Measurements from ENCODE around the gene YIF1B.
A peak's percentile ranks its signal among the peaks of the same experiment; 100 is the strongest.

Gene YIF1B

DNA sequence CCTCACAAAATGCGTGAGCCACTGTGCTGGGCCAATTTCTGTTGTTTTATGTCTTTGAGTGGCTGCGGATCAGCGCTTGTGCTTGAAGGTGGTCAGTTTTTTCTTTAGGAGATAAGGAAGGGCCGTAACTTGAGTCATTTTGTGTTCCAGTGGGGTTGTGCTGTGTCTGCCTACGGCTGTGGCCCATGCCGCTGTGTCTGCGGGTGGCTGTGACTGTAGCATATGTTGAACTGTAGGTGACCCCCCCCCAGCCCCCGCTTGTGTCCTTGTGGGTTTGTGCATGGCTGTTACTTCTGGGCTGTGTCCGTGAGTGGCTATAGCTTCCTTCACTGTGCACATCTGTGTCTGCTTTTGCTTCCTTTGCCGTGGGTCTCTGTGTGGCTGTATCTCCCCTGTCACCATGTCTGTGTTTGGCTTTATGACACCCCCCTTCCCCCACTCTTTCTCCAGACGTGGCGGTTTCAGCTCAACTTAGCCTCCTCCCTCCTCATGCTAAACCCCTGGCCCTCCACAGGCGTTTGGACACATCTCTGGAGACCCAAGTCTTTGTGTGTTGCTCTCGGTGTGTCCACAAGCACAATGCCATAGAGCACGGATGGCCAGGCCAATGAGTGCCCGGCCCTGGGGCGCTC lies 60.2 kb downstream of the YIF1B start:
- no peak for DNase-seq
- no peaks in the 10 kb centered on the region for H3K9me3 Mint-ChIP-seq
- H3K36me3 Mint-ChIP-seq (ENCODE audit: low read depth), result no peaks in the 10 kb centered on the region
- peak overlapping the region; percentile 69 for H3K4me3 Mint-ChIP-seq
- no peak for TF ChIP-seq CTCF (IDR thresholded peaks at IDR 0.05)
- peaks cover 40% of the 10 kb centered on the region for H3K27me3 Mint-ChIP-seq (ENCODE audit: low read depth, poor library complexity)
- H3K4me1 Mint-ChIP-seq, result peaks cover 44% of the 10 kb centered on the region
- no peak overlapping the region for H3K27ac Mint-ChIP-seq

DNA sequence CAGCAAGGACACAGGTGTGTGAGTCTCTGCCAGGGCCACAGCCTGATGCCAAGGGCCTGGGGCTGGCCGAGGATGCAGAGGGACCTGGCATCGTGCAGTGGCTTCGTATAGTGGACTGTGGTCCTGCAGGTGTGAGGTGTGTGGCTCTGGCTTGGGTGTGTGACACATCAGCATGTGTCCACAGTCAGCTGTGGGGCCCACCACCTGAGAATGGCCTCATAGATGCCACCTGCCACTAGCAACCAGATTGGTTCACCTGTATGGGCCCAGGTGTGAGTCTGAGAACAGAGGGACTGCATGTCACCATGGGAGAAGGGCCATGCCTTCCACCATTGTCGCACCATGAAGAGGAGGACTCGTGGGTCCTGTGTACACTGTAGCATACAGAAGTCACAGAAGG lies 62.0 kb downstream of the YIF1B start:
- peaks cover 35% of the 10 kb centered on the region for H3K27me3 Mint-ChIP-seq (ENCODE audit: low read depth, poor library complexity)
- H3K4me3 Mint-ChIP-seq, result no peak overlapping the region
- no peak for DNase-seq
- TF ChIP-seq CTCF (IDR thresholded peaks at IDR 0.05), result no peak
- H3K36me3 Mint-ChIP-seq (ENCODE audit: low read depth), result no peaks in the 10 kb centered on the region
- no peaks in the 10 kb centered on the region for H3K9me3 Mint-ChIP-seq
- H3K4me1 Mint-ChIP-seq, result peaks cover 50% of the 10 kb centered on the region
- H3K27ac Mint-ChIP-seq, result no peak overlapping the region
